ENCODE results near the gene RUNX1. TPM values are rescaled to one million over a fixed set of nuclear protein-coding genes. Genes with fewer than 3 reads are reported as not detected.
A peak's percentile ranks its signal among the peaks of the same experiment; 100 is the strongest.

RUNX1 gene
- total and polyA plus RNA-seq, 5 experiments from 2014 or later: 13.1 to 69.0 (median 22.6) TPM

DNA sequence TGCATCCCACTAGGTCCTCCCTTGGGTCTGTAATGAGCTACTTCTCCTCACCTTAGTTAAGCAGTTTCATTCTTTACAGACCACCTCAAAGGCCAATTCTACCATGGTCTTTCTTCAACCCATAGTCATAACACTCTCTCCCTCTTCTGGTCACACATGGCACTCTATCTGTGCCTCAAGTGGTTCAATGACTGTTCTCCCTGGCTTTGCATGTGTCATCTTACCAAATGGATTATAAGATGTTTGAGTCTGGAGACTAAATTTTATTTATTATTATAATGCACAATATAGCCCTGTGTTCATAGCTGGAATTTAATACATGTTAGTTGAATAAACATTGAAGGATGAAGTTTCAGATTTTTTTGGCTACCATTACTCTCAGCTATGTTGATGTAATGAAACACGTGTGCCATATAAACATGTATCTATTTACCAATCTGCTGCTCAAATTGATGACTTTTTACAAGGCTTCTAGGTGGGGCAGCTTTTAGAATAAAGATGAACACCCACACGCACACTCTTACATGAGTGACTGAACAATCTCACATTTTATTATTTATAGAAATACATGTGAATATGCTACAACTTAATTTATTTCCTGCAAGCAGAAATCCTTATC lies 102.1 kb downstream of the RUNX1 start:
- Mint-ChIP-seq H3K27me3 (no peaks in the 10 kb centered on the region), H3K9me3 (no peaks in the 10 kb centered on the region), H3K36me3 (peaks cover 0 to 6% (median 0%) of the 10 kb centered on the region in 3 donors), H3K27ac (peak overlapping the region in 4 of 10 donors; percentile 14 to 90 (median 60)), H3K4me3 (peak overlapping the region in 3 of 10 donors; percentile 14 to 39 (median 31)), H3K4me1 (peaks cover 44 to 86% (median 72%) of the 10 kb centered on the region in 4 donors)
- POLR2A ChIA-PET: interaction anchor here (0.7 to 2.0 kb wide), 4 partner anchors 10 to 63 kb away, joined by 3 to 4 read pairs (median 4); no protein-coding TSS in a partner anchor
- DNase-seq (no peak), ATAC-seq (peak; percentile 39 to 45)

DNA sequence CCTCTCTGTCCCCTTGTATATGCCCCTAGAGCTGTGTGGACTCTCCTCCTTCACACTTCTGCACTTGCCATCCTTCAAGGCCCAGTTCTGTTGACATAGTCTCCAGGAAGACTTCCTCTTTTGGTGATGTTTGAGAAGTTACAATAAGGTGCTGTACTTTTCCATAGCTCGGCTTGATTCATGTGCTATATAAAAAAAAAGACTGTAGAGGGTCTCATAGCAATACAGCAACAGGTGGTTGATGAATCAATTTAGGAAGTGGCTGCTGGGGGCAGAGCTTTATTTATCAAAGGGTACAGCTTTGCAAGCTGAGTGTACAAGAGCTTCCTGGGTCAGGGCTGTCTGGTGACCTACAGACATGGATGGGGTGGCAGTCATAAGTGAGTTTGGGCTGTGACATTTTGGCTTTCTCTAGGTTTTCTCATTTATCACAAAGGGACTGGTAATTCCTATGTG lies 102.7 kb downstream of the RUNX1 start:
- H3K4me1 Mint-ChIP-seq: peaks cover 45 to 87% (median 72%) of the 10 kb centered on the region in 4 donors
- no peak for DNase-seq

DNA sequence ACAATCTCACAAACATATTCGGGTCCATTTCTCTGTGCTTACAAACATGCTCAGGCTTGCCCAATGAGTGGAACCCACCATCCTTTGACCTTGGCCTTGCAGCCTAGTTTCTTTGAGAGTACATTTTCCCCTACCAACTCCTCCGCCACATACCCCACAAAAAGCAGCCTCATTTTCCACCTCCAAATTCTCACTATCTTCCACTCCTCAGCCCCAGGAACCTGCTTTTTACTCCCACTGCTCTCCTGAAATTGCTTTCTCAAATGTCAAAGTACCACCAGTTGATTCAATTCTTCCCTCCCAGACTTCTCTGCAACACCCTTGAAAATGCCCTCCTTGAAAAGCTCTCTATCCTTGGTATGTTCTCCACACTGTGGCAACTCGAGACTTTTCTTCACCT lies 103.8 kb downstream of the RUNX1 start:
- H3K4me1 Mint-ChIP-seq: peaks cover 54 to 94% (median 80%) of the 10 kb centered on the region in 4 donors
- H3K9me3 Mint-ChIP-seq: no peaks in the 10 kb centered on the region
- POLR2A ChIA-PET: interaction anchor here (1.3 to 1.7 kb wide), 2 partner anchors 9 to 41 kb away, joined by 3 to 4 read pairs; no protein-coding TSS in a partner anchor
- peaks cover 0 to 5% (median 0%) of the 10 kb centered on the region in 3 donors for H3K36me3 Mint-ChIP-seq
- no peaks in the 10 kb centered on the region for H3K27me3 Mint-ChIP-seq
- DNase-seq (no peak), ATAC-seq (no peak)
- H3K4me3 Mint-ChIP-seq: peak overlapping the region in 3 of 10 donors; percentile 8 to 40 (median 14)
- peak overlapping the region in 7 of 10 donors; percentile 11 to 90 (median 30) for H3K27ac Mint-ChIP-seq

More for the DNA sequence above, 102.7 kb downstream of the RUNX1 start:
- Mint-ChIP-seq H3K36me3 (peaks cover 0 to 4% (median 0%) of the 10 kb centered on the region in 3 donors), H3K27me3 (no peaks in the 10 kb centered on the region), H3K9me3 (no peaks in the 10 kb centered on the region), H3K4me3 (peak overlapping the region in 8 of 10 donors; percentile 4 to 61 (median 38)), H3K27ac (peak overlapping the region in 8 of 10 donors; percentile 9 to 90 (median 68))
- peak; percentile 47 to 73 for ATAC-seq
- POLR2A ChIA-PET: interaction anchor here (0.7 to 2.0 kb wide), 5 partner anchors 10 to 63 kb away, joined by 3 to 4 read pairs (median 3); no protein-coding TSS in a partner anchor

DNA sequence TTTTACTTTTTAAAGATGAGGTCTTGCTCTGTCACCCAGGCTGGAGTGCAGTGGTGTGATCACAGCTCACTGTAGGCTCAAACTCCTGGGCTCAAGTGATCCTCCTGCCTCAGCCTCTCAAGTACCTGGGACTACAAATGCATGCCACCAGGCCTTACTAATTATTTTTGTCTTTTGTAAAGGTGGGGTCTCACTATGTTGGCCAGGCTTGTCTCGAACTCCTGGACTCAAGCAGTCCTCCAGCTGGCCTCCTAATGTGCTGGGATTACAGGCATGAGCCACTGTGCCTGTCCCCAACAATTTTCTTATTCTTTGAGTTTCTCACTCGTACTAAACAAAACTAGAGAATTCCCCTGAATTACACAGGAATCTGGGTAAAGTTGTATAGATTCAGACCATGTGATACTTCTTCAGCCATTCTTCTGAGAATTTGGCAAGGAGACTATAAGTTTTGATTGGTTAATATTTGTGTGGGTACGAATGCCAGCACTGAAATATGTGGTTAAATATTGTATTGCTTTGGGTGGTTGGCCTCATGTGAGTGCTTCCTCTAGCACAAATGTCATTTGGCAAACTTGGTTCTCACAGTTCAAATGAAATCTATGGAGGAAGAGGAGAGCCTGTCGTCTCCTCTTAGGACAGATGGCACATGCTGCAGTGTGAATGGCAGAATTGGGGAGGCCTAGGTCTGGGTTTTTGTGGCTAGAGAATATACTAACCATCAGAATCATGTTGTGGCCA lies 104.9 kb downstream of the RUNX1 start:
- no peaks in the 10 kb centered on the region for H3K9me3 Mint-ChIP-seq
- H3K27ac Mint-ChIP-seq: peak overlapping the region in 4 of 10 donors; percentile 6 to 90 (median 61)
- H3K36me3 Mint-ChIP-seq: peaks cover 0 to 7% (median 0%) of the 10 kb centered on the region in 3 donors
- H3K27me3 Mint-ChIP-seq: no peaks in the 10 kb centered on the region
- no peak overlapping the region for H3K4me3 Mint-ChIP-seq
- DNase-seq: no peak
- POLR2A ChIA-PET: no interaction called here
- peaks cover 53 to 97% (median 81%) of the 10 kb centered on the region in 4 donors for H3K4me1 Mint-ChIP-seq
- ATAC-seq: no peak

DNA sequence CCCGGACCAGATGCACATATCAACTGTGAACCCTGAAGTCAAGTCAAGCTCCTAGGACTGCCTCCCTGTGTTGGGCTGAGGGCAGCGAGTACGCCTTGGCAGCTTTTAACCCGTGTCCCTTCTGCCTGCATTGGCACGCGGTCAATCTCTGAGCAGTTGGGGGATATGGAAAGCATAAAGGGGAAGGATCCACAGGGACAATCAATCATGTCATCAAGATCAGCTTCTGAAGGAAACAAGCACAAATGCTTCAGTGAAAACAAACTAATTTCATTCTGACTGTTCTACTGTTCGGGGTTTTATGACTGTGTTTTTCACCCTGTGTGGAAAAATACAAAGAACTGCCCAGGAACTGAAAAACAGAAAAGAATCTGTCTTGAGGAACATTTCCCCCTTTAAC lies 106.2 kb downstream of the RUNX1 start:
- H3K27ac Mint-ChIP-seq: peak overlapping the region in 5 of 10 donors; percentile 4 to 90 (median 34)
- H3K4me1 Mint-ChIP-seq: peaks cover 53 to 99% (median 85%) of the 10 kb centered on the region in 4 donors
- DNase-seq (no peak), ATAC-seq (no peak)
- H3K36me3 Mint-ChIP-seq: peaks cover 0 to 7% (median 0%) of the 10 kb centered on the region in 3 donors
- no peaks in the 10 kb centered on the region for H3K9me3 Mint-ChIP-seq
- peak overlapping the region in 1 of 10 donors; percentile 49 for H3K4me3 Mint-ChIP-seq
- no peaks in the 10 kb centered on the region for H3K27me3 Mint-ChIP-seq
- POLR2A ChIA-PET: no interaction called here

DNA sequence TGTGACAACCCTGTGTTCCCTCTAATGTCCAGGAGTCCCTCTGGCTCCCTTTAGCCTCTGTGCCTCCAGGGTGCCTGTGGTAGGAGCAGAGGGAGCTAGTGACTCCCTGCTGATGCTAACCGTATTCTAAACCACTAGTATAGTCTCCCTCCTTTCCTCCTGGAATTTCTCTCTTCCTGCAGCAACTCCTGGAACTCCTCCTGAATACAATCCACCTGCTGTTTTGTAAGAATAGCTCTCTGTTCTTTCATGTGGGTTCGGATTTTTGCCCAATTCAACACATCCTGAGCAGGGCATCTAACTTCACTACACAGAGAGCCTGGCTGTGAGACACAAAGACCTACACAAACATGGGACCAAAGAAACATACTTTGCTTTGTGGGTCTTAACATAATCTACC lies 107.9 kb downstream of the RUNX1 start:
- ATAC-seq: no peak
- DNase-seq: no peak
- peaks cover 45 to 96% (median 82%) of the 10 kb centered on the region in 4 donors for H3K4me1 Mint-ChIP-seq
- H3K4me3 Mint-ChIP-seq: no peak overlapping the region
- H3K36me3 Mint-ChIP-seq: peaks cover 0 to 5% (median 0%) of the 10 kb centered on the region in 3 donors
- POLR2A ChIA-PET: no interaction called here
- H3K27me3 Mint-ChIP-seq: no peaks in the 10 kb centered on the region
- H3K9me3 Mint-ChIP-seq: no peaks in the 10 kb centered on the region
- H3K27ac Mint-ChIP-seq: peak overlapping the region in 7 of 10 donors; percentile 38 to 90 (median 56)

DNA sequence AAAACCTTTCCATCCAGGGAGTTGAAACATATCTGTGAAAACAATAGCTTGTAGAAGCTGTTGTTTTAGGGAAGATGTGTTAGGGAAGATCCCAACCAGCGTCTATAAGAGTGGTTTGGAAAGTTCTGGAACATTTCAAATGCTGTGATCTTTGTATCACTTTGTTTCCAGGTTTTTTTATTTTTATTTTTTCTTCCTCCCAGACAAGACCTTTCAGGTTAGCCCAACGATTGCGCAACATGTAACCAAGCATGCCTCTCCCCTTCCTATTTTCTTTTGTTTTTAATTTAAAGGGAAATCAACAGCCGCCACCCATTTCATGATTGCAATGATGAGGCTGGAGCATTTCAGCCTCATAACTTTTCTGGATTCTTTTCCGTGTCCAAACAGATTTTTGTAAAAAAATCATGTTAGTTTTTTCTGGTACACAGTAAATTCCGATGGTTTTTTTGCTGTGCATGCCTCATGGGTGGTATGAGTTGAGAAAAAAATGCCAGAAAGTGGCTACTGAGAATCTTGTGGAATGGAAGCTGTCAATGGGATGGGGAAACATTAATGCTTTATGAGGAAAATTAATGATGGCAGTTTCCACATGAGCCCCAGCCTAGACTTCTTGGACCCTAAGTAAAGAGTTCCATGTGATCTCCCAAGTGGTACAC lies 109.3 kb downstream of the RUNX1 start:
- H3K36me3 Mint-ChIP-seq: peaks cover 0 to 2% (median 0%) of the 10 kb centered on the region in 3 donors
- no peak overlapping the region for H3K4me3 Mint-ChIP-seq

DNA sequence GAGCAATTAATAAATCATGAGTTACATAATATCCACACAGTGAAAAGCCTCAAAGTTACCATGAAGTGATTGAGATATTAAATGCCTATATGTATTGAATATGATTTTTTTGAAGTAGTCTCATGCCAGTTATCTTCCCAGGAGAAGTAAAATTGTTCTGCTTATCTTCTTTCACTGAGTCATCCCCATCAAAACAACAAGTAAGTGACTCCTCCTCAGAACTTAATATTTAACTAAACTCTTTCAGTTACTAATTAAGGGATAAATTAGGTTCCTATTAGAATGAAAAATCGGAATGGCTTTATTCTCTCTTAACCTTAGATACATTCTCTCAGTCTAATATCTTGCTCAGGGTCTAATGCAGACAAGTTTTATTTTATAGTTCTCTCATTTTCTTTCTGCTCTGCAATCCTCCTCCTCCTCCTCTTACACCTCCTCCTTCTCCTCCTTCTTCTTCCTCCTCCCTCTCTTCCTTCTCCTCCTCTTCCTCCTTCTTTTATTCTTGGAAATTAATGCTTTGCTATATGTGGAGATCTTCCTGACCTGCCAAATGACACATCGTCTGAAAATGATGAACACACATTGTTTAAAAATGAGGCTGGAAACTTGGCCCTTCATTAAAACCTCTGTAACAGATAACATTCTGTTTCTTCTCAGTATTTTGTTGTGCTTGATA lies 110.9 kb downstream of the RUNX1 start:
- ATAC-seq: no peak
- peaks cover 0 to 2% (median 0%) of the 10 kb centered on the region in 3 donors for H3K36me3 Mint-ChIP-seq
- H3K27me3 Mint-ChIP-seq: no peaks in the 10 kb centered on the region
- POLR2A ChIA-PET: interaction anchor here (0.7 kb wide), 1 partner anchor 84 kb away, joined by 3 read pairs; no protein-coding TSS in a partner anchor
- H3K9me3 Mint-ChIP-seq: no peaks in the 10 kb centered on the region
- peaks cover 49 to 96% (median 88%) of the 10 kb centered on the region in 4 donors for H3K4me1 Mint-ChIP-seq
- H3K27ac Mint-ChIP-seq: peak overlapping the region in 9 of 10 donors; percentile 0 to 90 (median 76)
- no peak for DNase-seq
- peak overlapping the region in 4 of 10 donors; percentile 9 to 20 (median 15) for H3K4me3 Mint-ChIP-seq

More for the DNA sequence above, 109.3 kb downstream of the RUNX1 start:
- no peak for ATAC-seq
- Mint-ChIP-seq H3K9me3 (no peaks in the 10 kb centered on the region), H3K27me3 (no peaks in the 10 kb centered on the region), H3K4me1 (peaks cover 41 to 96% (median 83%) of the 10 kb centered on the region in 4 donors), H3K27ac (peak overlapping the region in 7 of 10 donors; percentile 8 to 90 (median 67))
- POLR2A ChIA-PET: interaction anchor here (0.6 kb wide), 1 partner anchor 1329 kb away, joined by 3 read pairs; no protein-coding TSS in a partner anchor
- DNase-seq: no peak

DNA sequence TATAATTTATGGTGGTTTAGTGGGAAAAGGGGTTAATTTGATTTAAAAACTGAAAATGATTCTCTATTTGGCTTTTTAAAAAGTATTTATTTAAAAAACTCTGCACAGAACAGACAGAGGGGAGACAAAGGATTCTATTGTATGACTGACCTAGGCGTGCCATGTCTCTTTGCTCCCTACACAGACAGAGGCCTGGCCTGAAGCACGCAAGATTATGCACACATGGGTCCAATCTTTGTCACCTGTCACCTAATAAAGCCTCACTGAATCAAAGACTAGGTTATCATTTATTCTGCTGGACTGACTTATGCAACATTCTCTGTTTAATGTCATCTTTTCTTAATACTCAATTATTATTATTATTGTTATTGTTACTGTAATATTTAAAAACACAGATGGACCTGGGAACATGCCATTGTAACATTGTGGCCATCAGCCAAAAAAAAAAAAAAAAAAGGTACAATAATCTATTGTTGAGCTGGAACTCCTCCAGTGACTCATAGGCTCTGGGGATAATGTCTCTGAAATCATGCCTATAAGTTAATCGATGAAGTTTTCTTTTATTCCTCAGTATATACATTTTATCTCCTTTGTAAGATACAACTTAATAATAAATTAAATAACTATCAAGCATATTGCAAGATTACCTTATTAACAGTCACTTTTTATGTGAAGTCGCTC lies 112.1 kb downstream of the RUNX1 start:
- Mint-ChIP-seq H3K4me3 (peak overlapping the region in 7 of 10 donors; percentile 38 to 72 (median 64)), H3K27ac (peak overlapping the region in 8 of 10 donors; percentile 56 to 99 (median 92)), H3K4me1 (peaks cover 51 to 96% (median 90%) of the 10 kb centered on the region in 4 donors), H3K36me3 (peaks cover 0 to 2% (median 0%) of the 10 kb centered on the region in 3 donors), H3K9me3 (peaks cover 0 to under 1% (median 0%) of the 10 kb centered on the region in 9 donors), H3K27me3 (no peaks in the 10 kb centered on the region)
- DNase-seq (no peak), ATAC-seq (no peak)
- POLR2A ChIA-PET: interaction anchor here (1.3 to 1.9 kb wide), 3 partner anchors 9 to 47 kb away, joined by 4 read pairs; no protein-coding TSS in a partner anchor

DNA sequence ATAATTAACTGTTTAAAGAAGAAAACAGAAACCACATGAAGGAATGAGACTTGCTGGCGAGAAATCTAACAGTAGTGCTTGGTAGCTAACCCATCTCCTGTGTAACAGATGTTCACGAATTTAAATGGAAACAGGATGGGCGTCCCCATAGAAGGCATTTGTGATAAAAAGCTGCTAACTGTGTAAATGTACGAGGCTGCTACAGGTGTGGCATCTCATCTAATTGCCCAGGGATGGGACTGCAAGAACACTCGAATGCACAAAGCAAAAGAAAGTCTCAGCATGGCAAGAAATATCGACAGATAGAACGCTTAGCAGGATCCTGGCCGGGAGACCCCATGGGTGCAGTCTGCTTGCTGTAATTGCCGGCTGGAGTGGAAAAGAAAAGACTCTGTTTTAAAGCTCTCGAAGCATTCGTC lies 112.7 kb downstream of the RUNX1 start:
- DNase-seq: peak in 6 of 10 donors; percentile 5 to 59 (median 22)
- peak; percentile 43 to 49 for ATAC-seq

More for the DNA sequence above, 112.7 kb downstream of the RUNX1 start:
- H3K4me3 Mint-ChIP-seq: peak overlapping the region; percentile 38 to 75 (median 61)
- H3K27me3 Mint-ChIP-seq: no peaks in the 10 kb centered on the region
- H3K36me3 Mint-ChIP-seq: peaks cover 0 to 2% (median 0%) of the 10 kb centered on the region in 3 donors
- peak overlapping the region; percentile 58 to 99 (median 92) for H3K27ac Mint-ChIP-seq
- H3K4me1 Mint-ChIP-seq: peaks cover 52 to 96% (median 91%) of the 10 kb centered on the region in 4 donors
- POLR2A ChIA-PET: interaction anchor here (1.0 to 1.9 kb wide), 5 partner anchors 10 to 115 kb away, joined by 3 to 6 read pairs (median 4); no protein-coding TSS in a partner anchor
- H3K9me3 Mint-ChIP-seq: peaks cover 0 to 7% (median 0%) of the 10 kb centered on the region in 9 donors

All from naive thymus-derived CD8-positive, alpha-beta T cell (primary cell).